Measurements from ENCODE around the gene PIP4K2C.

DNA sequence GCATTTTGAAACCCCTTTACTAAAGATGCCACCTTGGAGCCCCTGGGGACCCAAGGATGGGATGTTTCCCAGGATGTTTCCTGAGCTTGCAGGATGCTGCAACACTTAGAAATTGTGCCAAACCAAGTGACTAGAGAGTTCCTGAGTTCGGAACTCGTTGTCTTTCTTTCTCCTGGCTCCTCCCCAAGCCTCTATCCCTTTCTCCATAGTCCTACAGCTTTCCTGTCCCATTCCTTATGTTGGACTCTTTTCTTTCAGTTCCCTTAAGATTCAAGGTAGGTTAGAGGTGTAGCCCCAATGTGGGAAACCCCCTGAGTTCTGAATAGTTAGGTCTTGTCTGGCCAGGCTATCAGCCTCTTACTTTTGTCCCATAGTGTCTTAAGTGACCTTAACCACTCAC lies 42.5 kb upstream of the PIP4K2C start:
- TF ChIP-seq POLR2A (IDR thresholded peaks at IDR 0.05): no peak
- no peak for TF ChIP-seq CTCF (IDR thresholded peaks at IDR 0.05)

Data from right lobe of liver (tissue), 4 donors.